ENCODE measurements around the gene TSPAN31. TPM values are rescaled to one million over a fixed set of nuclear protein-coding genes. Genes with fewer than 3 reads are reported as not detected.

The TSPAN31 gene
- total RNA-seq, 4 donors from 2014 or later, result 47.1 to 115 (median 80.1) TPM

- DNase-seq (ENCODE audit: low spot score in 2 of 2), result no peak
- Histone ChIP-seq H3K36me3 (peaks cover 0 to 55% (median 3%) of the 10 kb centered on the region in 3 donors), H3K9me3 (no peaks in the 10 kb centered on the region), H3K27me3 (no peaks in the 10 kb centered on the region), H3K4me1 (peaks cover 0 to 26% (median 6%) of the 10 kb centered on the region in 4 donors), H3K27ac (peak overlapping the region in 1 of 4 donors; percentile 4), H3K4me3 (no peak overlapping the region)
- no peak for TF ChIP-seq EP300 (IDR thresholded peaks at IDR 0.05)
- no peak for TF ChIP-seq POLR2A (IDR thresholded peaks at IDR 0.05)
- no peak for TF ChIP-seq CTCF (IDR thresholded peaks at IDR 0.05)
- 55 to 70% methylated on average over 2 of the region's 2 CpGs for WGBS, 2 donors
Observed at GRCh38 chr12:57781801-57782200, 37.0 kb downstream of the TSPAN31 start.

- no peak for DNase-seq (ENCODE audit: low spot score in 2 of 2)
- Histone ChIP-seq H3K27me3 (no peaks in the 10 kb centered on the region), H3K4me3 (peak overlapping the region; percentile 73 to 96 (median 82)), H3K36me3 (peaks cover 0 to 55% (median 3%) of the 10 kb centered on the region in 3 donors), H3K4me1 (peaks cover 0 to 26% (median 6%) of the 10 kb centered on the region in 4 donors), H3K9me3 (no peaks in the 10 kb centered on the region), H3K27ac (peak overlapping the region in 1 of 4 donors; percentile 81)
- TF ChIP-seq POLR2A (IDR thresholded peaks at IDR 0.05), result no peak
- TF ChIP-seq EP300 (IDR thresholded peaks at IDR 0.05), result no peak
- no peak for TF ChIP-seq CTCF (IDR thresholded peaks at IDR 0.05)
- 24% methylated on average over 4 of the region's 4 CpGs for WGBS, 2 donors
Observed at GRCh38 chr12:57782243-57782607, 37.4 kb downstream of the TSPAN31 start.

GRCh38 chr12:57782608-57783465 is 38.0 kb downstream of the TSPAN31 start, which contains the start of gene TSFM:
TSFM (plus strand) TSS chr12:57782787; CDS start chr12:57782802, 15 bp downstream.
- Histone ChIP-seq H3K9me3 (no peaks in the 10 kb centered on the region), H3K4me3 (peak within 1 kb of the TSS; percentile 73 to 96 (median 82)), H3K4me1 (peaks cover 0 to 26% (median 6%) of the 10 kb centered on the region in 4 donors), H3K27me3 (no peaks in the 10 kb centered on the region), H3K27ac (peak within 1 kb of the TSS; percentile 11 to 81 (median 78)), H3K36me3 (peaks cover 0 to 57% (median 3%) of the 10 kb centered on the region in 3 donors)
- DNase-seq (ENCODE audit: low spot score in 2 of 2), result peak; percentile 95 to 99
- TF ChIP-seq CTCF (IDR thresholded peaks at IDR 0.05) (peak; percentile 85 to 98 (median 94)), POLR2A (IDR thresholded peaks at IDR 0.05) (peak; percentile 11 to 55), EP300 (IDR thresholded peaks at IDR 0.05) (peak; percentile 80 to 98)
- WGBS, 2 donors, result 1 to 2% methylated on average over 45 of the region's 45 CpGs

DNA sequence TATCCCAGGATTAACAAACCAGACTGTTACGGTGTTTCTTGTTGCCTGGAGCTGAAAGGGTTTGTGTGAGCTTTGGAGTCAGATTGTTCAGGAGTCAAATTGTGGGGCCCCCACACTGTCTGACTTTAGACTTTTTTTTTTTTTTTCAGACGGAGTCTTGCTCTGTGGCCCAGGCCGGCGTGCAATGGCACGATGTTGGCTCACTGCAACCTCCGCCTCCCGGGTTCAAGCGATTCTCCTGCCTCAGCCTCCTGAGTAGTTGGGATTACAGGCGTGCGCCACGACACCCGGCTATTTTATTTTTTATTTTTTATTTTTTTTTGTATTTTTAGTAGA is 38.6 kb downstream of the TSPAN31 start:
- TF ChIP-seq CTCF (IDR thresholded peaks at IDR 0.05) (no peak), EP300 (IDR thresholded peaks at IDR 0.05) (no peak), POLR2A (IDR thresholded peaks at IDR 0.05) (no peak)
- peaks cover 0 to 63% (median 3%) of the 10 kb centered on the region in 3 donors for H3K36me3 ChIP-seq
- WGBS, 2 donors, result 81 to 83% methylated on average over 12 of the region's 12 CpGs

GRCh38 chr12:57783861-57784260 is 39.0 kb downstream of the TSPAN31 start:
- no peak for TF ChIP-seq CTCF (IDR thresholded peaks at IDR 0.05)
- TF ChIP-seq POLR2A (IDR thresholded peaks at IDR 0.05), result no peak
- no peak for TF ChIP-seq EP300 (IDR thresholded peaks at IDR 0.05)
- H3K36me3 ChIP-seq, result peaks cover 0 to 65% (median 3%) of the 10 kb centered on the region in 3 donors
- H3K27ac ChIP-seq, result no peak overlapping the region
- whole genome bisulfite sequencing, 2 donors, result 92 to 94% methylated on average over 11 of the region's 11 CpGs
- no peaks in the 10 kb centered on the region for H3K27me3 ChIP-seq
- H3K4me3 ChIP-seq, result peak overlapping the region in 1 of 4 donors; percentile 73
- peaks cover 0 to 26% (median 6%) of the 10 kb centered on the region in 4 donors for H3K4me1 ChIP-seq
- DNase-seq (ENCODE audit: low spot score in 2 of 2), result no peak
- H3K9me3 ChIP-seq, result no peaks in the 10 kb centered on the region

More for the DNA sequence above, 38.6 kb downstream of the TSPAN31 start:
- H3K9me3 ChIP-seq, result no peaks in the 10 kb centered on the region
- H3K4me1 ChIP-seq, result peaks cover 0 to 26% (median 6%) of the 10 kb centered on the region in 4 donors
- no peaks in the 10 kb centered on the region for H3K27me3 ChIP-seq
- DNase-seq (ENCODE audit: low spot score in 2 of 2), result no peak
- H3K4me3 ChIP-seq, result peak overlapping the region; percentile 73 to 96 (median 82)
- H3K27ac ChIP-seq, result peak overlapping the region in 1 of 4 donors; percentile 81
